Erythroblast (primary cell): ENCODE measurements around the gene POLR3E.

Experiments used
- GATA1 ChIP-seq: IDR thresholded peaks from 2 replicates; pipeline ENCODE4 v1.6.1; 2011; ENCODE audit warnings: low read depth, mild to moderate bottlenecking, control low read depth, low read length, moderate library complexity
- POLR2A ChIP-seq: IDR thresholded peaks from 2 replicates; pipeline ENCODE4 v1.6.1; 2011; ENCODE audit warnings: mild to moderate bottlenecking, low read length

DNA sequence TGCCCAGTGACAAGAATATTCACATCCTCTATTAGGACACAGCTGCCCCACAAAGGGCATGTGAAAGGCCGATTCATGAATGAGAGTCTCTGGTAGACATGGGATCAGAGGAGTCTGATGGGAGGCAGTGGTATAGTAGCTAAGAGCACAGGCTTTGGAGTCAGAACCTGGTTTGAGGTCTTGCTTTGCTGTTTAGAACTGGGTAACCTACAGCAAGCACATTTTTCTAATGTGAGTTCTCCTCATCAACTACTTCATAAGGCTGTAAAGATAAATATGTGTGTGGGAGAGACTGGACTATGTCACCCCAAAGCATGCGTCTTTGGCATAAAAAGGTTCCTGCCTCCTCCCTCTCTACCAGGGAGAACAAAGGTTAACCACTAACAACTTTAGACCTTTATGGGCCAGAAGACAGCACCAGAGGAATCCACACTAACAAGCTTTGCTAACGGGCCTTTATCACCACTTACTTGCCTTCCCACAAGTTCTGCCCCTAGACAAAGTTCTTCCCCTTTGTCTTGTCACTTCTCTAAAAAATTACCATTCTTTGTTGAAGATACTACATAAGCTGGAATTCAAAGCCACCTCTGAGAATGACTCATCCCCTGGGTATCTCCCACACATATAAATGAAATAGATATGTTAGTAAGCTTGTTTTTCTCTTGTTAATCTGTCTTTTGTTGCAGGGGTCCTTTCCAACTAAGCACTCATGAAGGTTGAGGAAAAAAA lies 56.1 kb downstream of the POLR3E start:
- TF ChIP-seq POLR2A (no peak), GATA1 (no peak)
